ENCODE measurements around the gene ARHGEF7. TPM values are rescaled to one million over a fixed set of nuclear protein-coding genes. Genes with fewer than 3 reads are reported as not detected.

The ARHGEF7 gene
- total RNA-seq, 4 donors from 2014 or later: 11.5 to 57.2 (median 36.5) TPM

DNA sequence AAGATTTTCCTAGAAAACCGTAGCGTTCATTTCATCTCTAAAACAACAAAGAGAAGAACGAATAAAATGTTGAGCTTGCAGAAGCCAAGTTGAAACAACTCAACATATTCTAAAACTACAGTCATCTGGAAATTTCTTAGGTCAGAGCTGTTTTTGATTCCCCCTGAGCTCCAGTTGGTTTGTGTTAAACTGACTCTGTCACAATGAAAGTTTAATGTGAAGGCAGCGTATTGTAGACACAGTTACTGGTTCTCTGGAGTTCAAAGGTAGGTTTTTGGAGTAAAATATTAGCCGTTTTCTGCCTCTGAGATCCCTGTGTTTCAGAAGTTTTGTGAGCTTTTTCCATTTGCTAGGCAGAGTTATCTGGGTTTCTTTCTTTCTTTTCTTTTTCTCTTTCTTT is 2.2 kb downstream of the ARHGEF7 start:
- TF ChIP-seq, protein P1, sequence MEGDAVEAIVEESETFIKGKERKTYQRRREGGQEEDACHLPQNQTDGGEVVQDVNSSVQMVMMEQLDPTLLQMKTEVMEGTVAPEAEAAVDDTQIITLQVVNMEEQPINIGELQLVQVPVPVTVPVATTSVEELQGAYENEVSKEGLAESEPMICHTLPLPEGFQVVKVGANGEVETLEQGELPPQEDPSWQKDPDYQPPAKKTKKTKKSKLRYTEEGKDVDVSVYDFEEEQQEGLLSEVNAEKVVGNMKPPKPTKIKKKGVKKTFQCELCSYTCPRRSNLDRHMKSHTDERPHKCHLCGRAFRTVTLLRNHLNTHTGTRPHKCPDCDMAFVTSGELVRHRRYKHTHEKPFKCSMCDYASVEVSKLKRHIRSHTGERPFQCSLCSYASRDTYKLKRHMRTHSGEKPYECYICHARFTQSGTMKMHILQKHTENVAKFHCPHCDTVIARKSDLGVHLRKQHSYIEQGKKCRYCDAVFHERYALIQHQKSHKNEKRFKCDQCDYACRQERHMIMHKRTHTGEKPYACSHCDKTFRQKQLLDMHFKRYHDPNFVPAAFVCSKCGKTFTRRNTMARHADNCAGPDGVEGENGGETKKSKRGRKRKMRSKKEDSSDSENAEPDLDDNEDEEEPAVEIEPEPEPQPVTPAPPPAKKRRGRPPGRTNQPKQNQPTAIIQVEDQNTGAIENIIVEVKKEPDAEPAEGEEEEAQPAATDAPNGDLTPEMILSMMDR (IDR thresholded peaks at IDR 0.05): no peak
- TF ChIP-seq POLR2A (IDR thresholded peaks at IDR 0.05): no peak
- no peak for DNase-seq
- Histone ChIP-seq H3K36me3 (no peaks in the 10 kb centered on the region), H3K9me3 (no peaks in the 10 kb centered on the region), H3K4me1 (peaks cover 3 to 40% (median 6%) of the 10 kb centered on the region in 3 donors), H3K27ac (peak overlapping the region in 2 of 4 donors; percentile 75 to 87), H3K27me3 (peaks cover 0 to 87% (median 4%) of the 10 kb centered on the region in 4 donors), H3K4me3 (peak overlapping the region in 1 of 4 donors; percentile 69)
- 74 to 75% methylated on average over 5 of the region's 5 CpGs for WGBS, 2 donors
- intact Hi-C loops (cut with DNase I): no loop called here

DNA sequence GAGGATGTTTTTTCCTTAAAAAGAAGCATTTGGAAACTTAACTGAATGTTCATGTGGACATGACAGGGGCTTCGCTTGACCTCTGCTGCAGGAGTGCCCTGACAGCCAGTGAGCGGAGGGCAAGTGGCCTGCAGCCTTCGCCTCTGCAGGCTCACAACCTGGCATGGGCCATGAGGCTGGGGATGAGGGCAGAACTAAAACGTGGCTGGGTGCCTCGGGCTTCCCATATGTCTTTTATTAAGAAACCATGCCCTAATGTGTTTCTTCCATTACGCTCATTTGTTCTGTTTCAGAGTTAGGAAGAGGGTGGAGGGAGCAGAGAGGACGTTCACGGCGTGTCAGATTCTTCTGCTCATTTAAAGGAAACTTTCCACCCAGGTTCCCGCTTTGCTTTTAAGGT is 2.9 kb downstream of the ARHGEF7 start:
- Histone ChIP-seq H3K27me3 (peaks cover 0 to 84% (median 4%) of the 10 kb centered on the region in 4 donors), H3K27ac (peak overlapping the region in 3 of 4 donors; percentile 44 to 87 (median 46)), H3K9me3 (no peaks in the 10 kb centered on the region), H3K4me3 (no peak overlapping the region), H3K36me3 (no peaks in the 10 kb centered on the region), H3K4me1 (peaks cover 3 to 40% (median 6%) of the 10 kb centered on the region in 3 donors)
- intact Hi-C loops (cut with DNase I): no loop called here
- DNase-seq: no peak
- TF ChIP-seq, protein P1 (IDR thresholded peaks at IDR 0.05): no peak
- TF ChIP-seq POLR2A (IDR thresholded peaks at IDR 0.05): no peak
- 74 to 81% methylated on average over 9 to 10 of the region's 10 CpGs for WGBS, 2 donors

DNA sequence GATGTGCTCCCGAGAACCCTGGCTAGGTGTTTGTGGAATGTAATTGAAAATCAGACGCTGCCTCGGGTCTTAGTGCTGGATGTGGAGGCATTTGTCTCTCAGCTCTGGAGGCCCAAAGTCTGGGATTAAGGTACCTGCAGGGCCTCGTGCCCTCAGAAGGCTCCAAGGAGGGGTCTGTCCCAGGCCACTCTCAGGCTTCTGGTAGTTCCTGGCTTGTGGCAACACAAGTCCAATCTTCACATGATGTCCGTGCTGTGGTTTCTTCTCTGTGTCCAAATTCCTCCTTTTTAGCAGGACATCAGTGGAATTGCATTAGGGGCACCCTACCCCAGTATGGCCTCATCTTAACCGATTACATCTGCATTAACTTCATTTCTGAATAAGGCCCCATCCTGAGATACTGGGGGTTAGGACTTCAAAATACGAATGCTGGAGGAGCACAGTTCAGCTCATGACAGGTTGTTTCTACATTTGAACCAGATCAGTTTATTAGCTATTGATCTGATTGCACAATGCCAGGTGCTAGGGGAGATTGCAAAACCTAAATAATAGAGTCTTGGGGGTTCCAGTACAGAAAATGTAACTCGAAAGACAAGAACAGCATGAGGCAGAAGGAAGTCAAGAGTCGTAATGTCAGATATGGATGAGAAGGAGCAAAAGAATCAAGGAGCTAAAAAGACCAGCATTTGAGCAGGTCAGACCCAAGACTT is 3.9 kb downstream of the ARHGEF7 start:
- no peak overlapping the region for H3K4me3 ChIP-seq
- H3K9me3 ChIP-seq: no peaks in the 10 kb centered on the region
- DNase-seq: no peak
- intact Hi-C loops (cut with DNase I): no loop called here
- 88 to 89% methylated on average over 8 to 9 of the region's 9 CpGs for WGBS, 2 donors
- TF ChIP-seq POLR2A (IDR thresholded peaks at IDR 0.05): no peak
- TF ChIP-seq, protein P1 (IDR thresholded peaks at IDR 0.05): no peak
- H3K27me3 ChIP-seq: peaks cover 0 to 73% (median 4%) of the 10 kb centered on the region in 4 donors
- peak overlapping the region in 2 of 4 donors; percentile 46 to 87 for H3K27ac ChIP-seq
- peaks cover 3 to 38% (median 6%) of the 10 kb centered on the region in 3 donors for H3K4me1 ChIP-seq
- H3K36me3 ChIP-seq: no peaks in the 10 kb centered on the region

DNA sequence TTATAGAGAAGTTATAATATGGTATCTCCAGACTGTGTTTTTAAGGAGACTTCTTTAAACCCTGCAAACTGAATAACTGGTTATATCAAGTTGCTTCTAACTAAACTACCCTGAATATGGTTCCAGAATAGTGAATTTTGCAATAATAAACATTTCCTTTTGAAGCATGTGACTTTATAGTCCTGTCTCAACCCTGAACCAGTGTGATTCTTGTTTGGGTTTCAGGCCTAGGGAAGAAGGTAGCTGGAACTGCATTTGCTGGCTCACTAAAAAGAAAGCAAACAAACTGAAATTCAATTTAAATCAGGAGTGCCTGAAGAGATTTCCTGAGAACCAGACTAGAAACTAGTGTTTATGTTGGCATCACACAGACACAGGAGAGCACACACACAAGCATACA is 4.9 kb downstream of the ARHGEF7 start:
- DNase-seq: no peak
- no peaks in the 10 kb centered on the region for H3K9me3 ChIP-seq
- no peak overlapping the region for H3K4me3 ChIP-seq
- peaks cover 3 to 29% (median 6%) of the 10 kb centered on the region in 3 donors for H3K4me1 ChIP-seq
- intact Hi-C loops (cut with DNase I): no loop called here
- H3K27ac ChIP-seq: peak overlapping the region in 1 of 4 donors; percentile 34
- no peak for TF ChIP-seq POLR2A (IDR thresholded peaks at IDR 0.05)
- TF ChIP-seq, protein P1 (IDR thresholded peaks at IDR 0.05): no peak
- H3K36me3 ChIP-seq: no peaks in the 10 kb centered on the region
- H3K27me3 ChIP-seq: peaks cover 0 to 70% (median 4%) of the 10 kb centered on the region in 4 donors

DNA sequence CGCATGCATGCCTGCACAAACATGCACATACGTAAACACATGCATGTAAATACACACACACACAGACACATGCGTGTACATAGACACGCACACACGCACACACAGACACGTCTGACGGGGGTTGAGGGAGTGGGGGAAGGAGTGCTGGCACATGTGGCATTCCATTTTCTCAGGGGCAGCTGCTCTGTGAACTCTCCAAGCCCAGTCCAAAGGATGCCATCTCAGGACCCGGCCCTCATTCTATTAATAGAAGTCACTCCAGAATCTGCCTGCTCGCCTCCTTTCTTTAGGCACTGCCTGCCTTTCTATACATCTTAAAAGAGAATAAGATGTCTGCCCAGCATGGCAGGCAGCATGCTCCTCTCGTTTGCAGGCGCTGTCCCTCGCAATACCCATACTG is 5.3 kb downstream of the ARHGEF7 start:
- TF ChIP-seq, protein P1 (IDR thresholded peaks at IDR 0.05): no peak
- TF ChIP-seq POLR2A (IDR thresholded peaks at IDR 0.05): no peak
- Histone ChIP-seq H3K27me3 (peaks cover 0 to 66% (median 4%) of the 10 kb centered on the region in 4 donors), H3K4me3 (no peak overlapping the region), H3K27ac (no peak overlapping the region), H3K36me3 (no peaks in the 10 kb centered on the region), H3K9me3 (no peaks in the 10 kb centered on the region), H3K4me1 (peaks cover 3 to 27% (median 4%) of the 10 kb centered on the region in 3 donors)
- intact Hi-C loops (cut with DNase I): no loop called here
- 66 to 84% methylated on average over 12 of the region's 12 CpGs for WGBS, 2 donors
- DNase-seq: no peak
